PFSK-1 (cell line): ENCODE measurements around the gene CCDC152.

Experiments used
- FOXP2 ChIP-seq: optimal IDR thresholded peaks from 2 replicates; pipeline ENCODE3; 2011; ENCODE audit warnings: borderline replicate concordance, control low read depth, inconsistent platforms; ENCODE audit not compliant: insufficient read depth; ENCODE audit errors: extremely low read length, extremely low read depth
- POLR2AphosphoS5 ChIP-seq: IDR thresholded peaks from 2 replicates; pipeline ENCODE4 v1.6.1; 2012; ENCODE audit warnings: low read depth, mild to moderate bottlenecking, control low read depth, low read length, moderate library complexity
- REST ChIP-seq, 2 experiments: IDR thresholded peaks; 2 replicates each; pipeline versions ENCODE4 v1.6.1 to v1.8.0; 2011 to 2012; ENCODE audit warnings: low read depth in 2 of 2, low read length in 2 of 2, control low read depth in 1 of 2, inconsistent platforms in 1 of 2, mild to moderate bottlenecking in 1 of 2, moderate library complexity in 1 of 2; ENCODE audit not compliant: insufficient read depth in 1 of 2
- SIN3A ChIP-seq: IDR thresholded peaks from 2 replicates; pipeline ENCODE4 v1.6.1; 2012; ENCODE audit warnings: mild to moderate bottlenecking, low read length, moderate library complexity, borderline replicate concordance; ENCODE audit not compliant: insufficient read depth
- TAF1 ChIP-seq: IDR thresholded peaks from 2 replicates; pipeline ENCODE4 v1.6.1; 2012; ENCODE audit warnings: low read length, control low read depth, borderline replicate concordance; ENCODE audit not compliant: insufficient read depth

The CCDC152 gene

DNA sequence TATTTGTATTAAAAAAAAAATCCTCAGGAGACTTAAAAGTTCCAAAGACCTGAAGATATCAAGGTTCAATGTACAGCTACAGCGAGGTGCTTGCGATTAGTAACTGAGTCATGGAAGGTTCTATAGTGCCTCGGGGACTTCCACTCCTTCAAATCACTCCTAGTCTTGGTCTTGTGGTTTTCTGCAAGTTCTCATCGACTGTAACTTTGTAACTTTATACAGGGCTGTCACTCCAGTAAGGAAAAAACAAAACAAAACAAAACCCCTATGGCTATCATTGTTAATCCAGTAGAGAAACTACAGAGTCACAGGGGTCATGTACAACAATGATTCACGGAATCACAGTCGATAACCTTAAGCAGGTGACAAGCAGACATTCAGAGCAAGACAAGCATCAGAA, 94.9 kb downstream of the CCDC152 start:
- TF ChIP-seq TAF1 (no peak), SIN3A (no peak), FOXP2 (no peak), POLR2AphosphoS5 (no peak), REST (IDR thresholded peaks at IDR 0.05; ENCODE audit: insufficient read depth in 1 of 2, low read depth in 2 of 2, low read length in 2 of 2) (no peak)
